Superior temporal gyrus (tissue), 1 donor: Measurements from ENCODE around the gene ALPK1.
"Not testable (repeated sequence)": the region's sequence is repeated elsewhere in the genome, so short reads cannot be mapped to it uniquely, and the experiment has no call there.

Experiments
- DNase-seq: peaks from one replicate; pipeline ENCODE4 v3.0.0-alpha.2; 2016; ENCODE audit errors: extremely low spot score

ALPK1 gene

GRCh38 chr4:112377594-112378242 is 80.5 kb downstream of the ALPK1 start:
- DNase-seq = no peak

GRCh38 chr4:112378243-112378620 is 81.1 kb downstream of the ALPK1 start:
- DNase-seq = no peak

GRCh38 chr4:112378858-112379257 is 81.7 kb downstream of the ALPK1 start:
- DNase-seq = no peak

- DNase-seq = no peak
Measured at GRCh38 chr4:112379306-112379705, 82.1 kb downstream of the ALPK1 start.

GRCh38 chr4:112381996-112382692 is 85.0 kb downstream of the ALPK1 start:
- no peak for DNase-seq

- no peak for DNase-seq
Measured at GRCh38 chr4:112386071-112386470, 88.9 kb downstream of the ALPK1 start.

GRCh38 chr4:112402098-112402497 is 104.9 kb downstream of the ALPK1 start:
- DNase-seq = no peak

GRCh38 chr4:112403101-112403945 is 106.2 kb downstream of the ALPK1 start:
- DNase-seq = peak; percentile 45

GRCh38 chr4:112410364-112410763 is 113.2 kb downstream of the ALPK1 start:
- no peak for DNase-seq

- DNase-seq = no peak
Measured at GRCh38 chr4:112410804-112411203, 113.6 kb downstream of the ALPK1 start.

- DNase-seq = no peak
Measured at GRCh38 chr4:112411781-112412550, 114.8 kb downstream of the ALPK1 start.

GRCh38 chr4:112416464-112416863 is 119.3 kb downstream of the ALPK1 start:
- no peak for DNase-seq

GRCh38 chr4:112418092-112418491 is 120.9 kb downstream of the ALPK1 start:
- no peak for DNase-seq

GRCh38 chr4:112421911-112422310 is 124.7 kb downstream of the ALPK1 start:
- no peak for DNase-seq

GRCh38 chr4:112422644-112423043 is 125.5 kb downstream of the ALPK1 start:
- no peak for DNase-seq

GRCh38 chr4:112423591-112423990 is 126.4 kb downstream of the ALPK1 start:
- DNase-seq = no peak

- DNase-seq = no peak
Measured at GRCh38 chr4:112425823-112426222, 128.7 kb downstream of the ALPK1 start.

- no peak for DNase-seq
Measured at GRCh38 chr4:112426416-112426815, 129.2 kb downstream of the ALPK1 start.

GRCh38 chr4:112431158-112431557 is 134.0 kb downstream of the ALPK1 start:
- DNase-seq = no peak

GRCh38 chr4:112436987-112437386 is 139.8 kb downstream of the ALPK1 start:
- DNase-seq = no peak

- not testable (repeated sequence) for DNase-seq
Measured at GRCh38 chr4:112442226-112442625, 145.1 kb downstream of the ALPK1 start.
